Mesodermal cell (in vitro differentiated cells): Measurements from ENCODE around the gene LARGE1.

Source experiments
- H3K27ac ChIP-seq: 2 replicates; pipeline ENCODE4 v1.7.0; 2013; ENCODE audit warnings: mild to moderate bottlenecking, low read depth, low read length, moderate library complexity; ENCODE audit not compliant: severe bottlenecking
- H3K36me3 ChIP-seq: 2 replicates; pipeline ENCODE4 v1.7.1; 2013; ENCODE audit warnings: mild to moderate bottlenecking, low read length, moderate library complexity; ENCODE audit not compliant: control insufficient read depth, insufficient read depth
- H3K4me1 ChIP-seq: one replicate; pipeline ENCODE4 v1.7.1; 2013; ENCODE audit warnings: mild to moderate bottlenecking, low read length; ENCODE audit not compliant: insufficient read depth, control insufficient read depth, poor library complexity, severe bottlenecking
- H3K4me3 ChIP-seq: 2 replicates; pipeline ENCODE4 v1.7.0; 2013; ENCODE audit warnings: low read length, control low read depth, mild to moderate bottlenecking; ENCODE audit not compliant: insufficient read depth, poor library complexity, severe bottlenecking; ENCODE audit errors: extremely low read depth
- H3K9me3 ChIP-seq: 2 replicates; pipeline ENCODE4 v1.7.1; 2013; ENCODE audit warnings: mild to moderate bottlenecking, low read length, moderate library complexity; ENCODE audit not compliant: control insufficient read depth
- WGBS, 2 experiments: methylation state at CpG; one replicate each; pipeline ENCODE4 v1.1.5; 2013; ENCODE audit warnings: missing lambda C conversion rate in 2 of 2; ENCODE audit not compliant: insufficient coverage in 2 of 2; 5-methylcytosine and 5-hydroxymethylcytosine counted together

LARGE1 gene

DNA sequence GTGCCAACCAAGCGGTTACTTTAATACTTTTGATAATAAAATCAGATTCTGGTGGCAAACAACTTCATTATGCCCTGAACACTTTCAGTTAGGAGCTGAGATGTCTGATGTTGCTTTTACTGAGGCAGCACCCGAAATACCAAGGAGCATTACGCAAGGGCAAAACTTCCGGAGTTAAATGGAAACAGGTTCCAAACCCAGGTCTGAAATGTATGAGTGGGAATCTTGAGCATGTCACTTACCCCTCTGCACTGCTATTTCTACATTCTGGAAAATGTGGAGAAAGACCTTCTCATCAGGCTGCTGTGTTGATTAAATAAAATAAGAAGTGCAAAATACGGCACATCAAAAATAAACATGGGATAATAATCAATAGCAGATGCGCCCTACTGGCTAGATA is 315.1 kb downstream of the LARGE1 start:
- H3K36me3 ChIP-seq, result peaks cover 28% of the 10 kb centered on the region
- H3K27ac ChIP-seq, result no peak overlapping the region
- H3K9me3 ChIP-seq, result no peaks in the 10 kb centered on the region
- WGBS, 2 experiments, result 87% methylated on average over 4 of the region's 6 CpGs; no CpG with 5 or more reads in 1 of the 2 experiments
- no peak overlapping the region for H3K4me3 ChIP-seq
- H3K4me1 ChIP-seq, result no peaks in the 10 kb centered on the region

DNA sequence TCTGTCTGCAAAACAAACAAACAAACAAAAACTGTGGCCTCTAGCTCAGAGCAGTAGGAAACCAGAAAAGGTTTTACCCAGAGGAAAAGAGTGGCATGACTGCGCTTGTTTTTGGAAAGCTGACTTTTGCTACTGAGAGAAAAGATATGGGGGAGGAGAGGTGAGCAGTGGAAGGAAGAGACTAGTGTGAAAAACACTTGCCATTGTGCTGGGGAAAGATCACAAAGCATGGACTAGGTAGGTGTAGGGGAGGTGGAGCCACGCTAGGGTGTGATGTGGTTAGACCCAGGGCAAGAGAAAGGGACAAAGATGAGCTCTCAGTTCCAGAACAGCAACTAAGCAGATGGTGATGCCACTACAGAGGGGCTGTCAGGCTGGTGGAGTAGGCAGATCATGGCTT is 319.2 kb downstream of the LARGE1 start:
- no peaks in the 10 kb centered on the region for H3K9me3 ChIP-seq
- no peak overlapping the region for H3K27ac ChIP-seq
- no peak overlapping the region for H3K4me3 ChIP-seq
- H3K4me1 ChIP-seq, result no peaks in the 10 kb centered on the region
- 75 to 95% methylated on average over 1 to 2 of the region's 2 CpGs for WGBS, 2 experiments
- peaks cover 34% of the 10 kb centered on the region for H3K36me3 ChIP-seq

DNA sequence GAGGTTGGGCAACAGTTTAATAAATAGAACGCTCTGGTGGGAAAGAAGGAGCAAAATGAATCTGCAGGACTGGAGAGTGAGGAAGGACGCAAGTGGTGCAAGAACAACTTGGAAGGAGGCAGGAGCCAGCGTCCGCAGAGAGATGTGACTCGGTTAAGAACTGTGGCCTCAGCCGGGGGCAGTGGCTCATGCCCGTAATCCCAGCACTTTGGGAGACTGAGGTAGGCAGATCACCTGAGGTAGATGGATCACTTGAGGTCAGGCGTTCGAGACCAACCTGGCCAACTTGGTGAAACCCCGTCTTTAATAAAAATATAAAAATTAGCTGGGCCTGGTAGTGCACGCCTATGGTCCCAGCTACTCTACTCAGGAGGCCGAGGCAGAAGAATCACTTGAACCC is 319.7 kb downstream of the LARGE1 start:
- no peak overlapping the region for H3K27ac ChIP-seq
- 96 to 99% methylated on average over 11 to 12 of the region's 12 CpGs for WGBS, 2 experiments
- H3K9me3 ChIP-seq, result no peaks in the 10 kb centered on the region
- H3K4me1 ChIP-seq, result no peaks in the 10 kb centered on the region
- H3K4me3 ChIP-seq, result no peak overlapping the region
- peaks cover 34% of the 10 kb centered on the region for H3K36me3 ChIP-seq

DNA sequence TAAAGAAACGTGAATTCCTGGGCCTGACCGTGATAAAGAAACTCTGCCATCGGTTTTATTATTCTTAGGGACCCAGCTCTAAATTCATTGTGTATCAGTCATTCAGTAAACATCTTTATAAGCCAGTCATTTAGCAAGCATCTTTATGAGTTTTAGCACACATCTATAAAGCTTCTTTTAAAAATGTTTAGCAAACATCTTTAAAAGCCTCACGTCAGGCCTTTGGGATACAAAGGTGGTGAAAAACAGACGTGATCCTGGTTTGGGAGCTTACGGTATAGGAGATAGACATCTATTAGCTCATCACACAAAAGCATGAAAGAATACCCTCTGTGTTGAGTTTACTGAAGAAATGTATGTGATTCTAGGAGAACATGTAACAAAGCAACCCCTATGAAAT is 320.2 kb downstream of the LARGE1 start:
- WGBS, 2 experiments, result 100% methylated on average over 3 of the region's 6 CpGs
- Histone ChIP-seq H3K4me1 (no peaks in the 10 kb centered on the region), H3K36me3 (peaks cover 34% of the 10 kb centered on the region), H3K4me3 (no peak overlapping the region), H3K27ac (no peak overlapping the region), H3K9me3 (no peaks in the 10 kb centered on the region)

DNA sequence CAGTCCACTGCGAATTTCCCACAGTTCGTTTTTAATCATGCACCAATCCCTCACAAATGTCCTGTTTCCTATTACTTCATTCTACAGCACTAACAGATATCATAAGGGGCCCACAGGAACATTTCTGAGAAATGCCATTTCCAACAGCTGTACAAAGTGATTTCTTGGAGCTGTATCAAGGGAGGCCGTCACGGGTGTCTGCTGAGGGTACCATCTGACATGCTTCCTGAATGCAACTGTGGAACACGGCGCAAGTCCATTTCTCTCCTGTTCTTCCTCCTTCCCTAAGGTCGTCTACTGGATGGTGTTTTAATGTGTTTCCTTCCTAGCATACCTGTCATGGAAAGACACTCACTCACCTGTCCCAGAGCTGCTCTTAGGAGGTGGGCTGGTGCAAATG is 320.7 kb downstream of the LARGE1 start:
- H3K4me1 ChIP-seq, result no peaks in the 10 kb centered on the region
- no peaks in the 10 kb centered on the region for H3K9me3 ChIP-seq
- peaks cover 34% of the 10 kb centered on the region for H3K36me3 ChIP-seq
- no peak overlapping the region for H3K27ac ChIP-seq
- no peak overlapping the region for H3K4me3 ChIP-seq
- WGBS, 2 experiments, result 87 to 91% methylated on average over 4 to 6 of the region's 7 CpGs

DNA sequence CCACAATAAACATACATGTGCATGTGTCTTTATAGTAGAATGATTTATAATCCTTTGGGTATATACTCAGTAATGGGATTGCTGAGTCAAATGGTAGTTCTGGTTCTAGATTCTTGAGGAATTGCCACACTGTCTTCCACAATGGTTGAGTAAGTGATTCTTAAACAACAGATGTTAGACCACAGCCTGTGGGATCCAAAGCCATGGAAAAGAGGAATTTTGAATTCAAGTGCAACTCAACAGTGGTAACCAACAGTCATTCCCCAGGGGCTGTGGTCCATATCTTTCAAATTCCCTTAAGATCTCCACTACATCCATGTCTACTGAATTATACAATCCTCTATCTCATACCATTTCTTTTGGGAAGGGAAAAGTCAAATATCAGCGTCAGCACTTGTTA is 321.5 kb downstream of the LARGE1 start:
- Histone ChIP-seq H3K36me3 (peaks cover 28% of the 10 kb centered on the region), H3K4me1 (no peaks in the 10 kb centered on the region), H3K27ac (no peak overlapping the region), H3K4me3 (no peak overlapping the region), H3K9me3 (no peaks in the 10 kb centered on the region)
- WGBS, 2 experiments, result no CpG with 5 or more reads among the region's 1 CpG

DNA sequence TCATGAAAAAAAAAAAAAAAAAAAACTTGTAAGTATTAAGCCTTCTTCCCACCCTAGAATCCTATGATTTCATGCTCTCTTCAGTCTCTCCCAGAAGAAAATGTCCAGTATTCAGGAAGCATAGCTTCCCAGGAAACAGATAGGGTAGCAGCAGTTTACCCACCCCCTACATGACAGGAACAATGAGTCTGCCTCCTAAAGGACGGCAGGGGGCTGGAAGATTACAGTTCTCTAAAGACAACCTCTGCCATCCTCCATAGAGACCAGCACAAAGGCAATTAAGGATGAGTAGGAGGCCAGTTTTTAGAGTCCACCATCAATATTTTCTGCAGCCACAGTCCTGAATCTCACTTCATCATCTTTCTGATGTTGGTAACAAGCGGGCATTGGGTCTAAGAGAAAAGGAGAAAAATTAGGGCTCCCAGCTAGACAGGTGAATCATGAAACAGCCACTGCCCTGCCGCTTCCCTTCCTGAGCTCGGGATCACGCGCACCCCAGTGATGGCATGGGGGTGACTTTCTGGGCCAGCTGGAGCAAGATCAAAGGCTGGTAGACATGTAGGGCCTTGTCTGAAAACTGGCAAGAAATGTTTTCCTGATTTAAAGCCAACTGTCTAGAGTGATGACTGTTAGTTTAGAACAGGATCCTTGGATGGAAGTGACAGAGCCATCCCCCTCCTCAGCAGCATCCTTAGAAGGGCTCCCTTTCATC is 322.8 kb downstream of the LARGE1 start:
- Histone ChIP-seq H3K4me3 (no peak overlapping the region), H3K27ac (no peak overlapping the region), H3K4me1 (no peaks in the 10 kb centered on the region), H3K9me3 (no peaks in the 10 kb centered on the region), H3K36me3 (peaks cover 24% of the 10 kb centered on the region)
- 98 to 100% methylated on average over 2 to 5 of the region's 6 CpGs for WGBS, 2 experiments

DNA sequence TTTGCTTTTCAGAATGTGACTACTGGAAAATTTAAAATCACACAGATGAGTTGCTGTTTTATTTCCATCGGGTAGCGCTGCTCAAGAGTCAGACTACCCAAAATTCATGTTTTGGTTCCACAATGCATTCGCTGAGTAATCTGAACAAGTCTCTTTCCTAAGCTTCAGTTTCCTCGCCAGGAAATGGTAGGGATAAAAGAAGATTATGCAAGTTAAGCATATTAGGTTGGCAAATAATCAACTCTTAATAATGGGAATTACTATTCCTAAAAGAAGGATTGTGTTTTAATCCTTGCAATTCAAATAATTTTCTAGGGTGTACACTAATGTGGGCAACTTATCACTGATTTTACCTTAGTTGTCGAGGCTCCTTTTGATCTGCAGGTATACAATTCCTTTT is 326.5 kb downstream of the LARGE1 start:
- no peak overlapping the region for H3K4me3 ChIP-seq
- WGBS, 2 experiments, result 88 to 98% methylated on average over 4 of the region's 5 CpGs
- H3K4me1 ChIP-seq, result no peaks in the 10 kb centered on the region
- H3K27ac ChIP-seq, result no peak overlapping the region
- H3K9me3 ChIP-seq, result no peaks in the 10 kb centered on the region
- peaks cover 4% of the 10 kb centered on the region for H3K36me3 ChIP-seq

DNA sequence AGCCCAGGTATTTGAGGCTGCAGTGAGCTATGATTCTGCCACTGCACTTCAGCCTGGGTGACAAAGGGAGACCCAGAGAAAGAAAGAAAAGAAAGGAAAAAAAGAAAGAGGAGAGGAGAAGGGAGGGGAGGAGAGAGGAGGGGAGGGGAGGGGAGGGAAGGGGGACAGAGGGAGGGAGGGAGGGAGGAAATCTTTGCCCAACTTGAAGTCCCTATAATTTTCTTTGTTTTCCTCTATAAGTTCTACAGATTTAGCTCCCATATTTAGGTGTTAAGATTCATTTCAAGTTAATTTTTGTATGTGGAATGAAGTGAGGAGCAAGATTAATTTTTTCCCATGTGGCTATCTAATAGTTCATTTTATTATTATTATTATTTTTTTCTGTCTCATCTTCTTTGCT is 328.3 kb downstream of the LARGE1 start:
- Histone ChIP-seq H3K4me1 (no peaks in the 10 kb centered on the region), H3K27ac (no peak overlapping the region), H3K4me3 (no peak overlapping the region), H3K9me3 (no peaks in the 10 kb centered on the region), H3K36me3 (peaks cover 4% of the 10 kb centered on the region)

DNA sequence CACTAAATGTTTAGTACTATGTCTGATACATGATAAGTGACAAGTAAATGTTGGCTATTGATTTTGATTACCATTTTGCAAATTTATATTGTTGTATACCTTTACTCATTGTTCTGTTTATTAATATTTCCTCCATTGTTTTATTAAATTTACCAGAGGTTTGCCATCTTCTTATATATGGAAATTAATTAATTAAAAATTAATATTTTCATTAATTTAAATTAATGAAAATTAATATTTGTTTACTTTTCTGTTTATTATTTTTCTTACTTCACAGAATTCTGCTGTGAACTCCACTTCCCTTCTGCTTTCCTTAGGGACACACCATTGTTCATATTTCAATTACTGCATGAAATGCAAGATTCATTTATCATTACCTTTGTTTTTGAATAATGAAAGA is 331.0 kb downstream of the LARGE1 start:
- Histone ChIP-seq H3K4me1 (no peaks in the 10 kb centered on the region), H3K27ac (no peak overlapping the region), H3K9me3 (no peaks in the 10 kb centered on the region), H3K36me3 (peaks cover 4% of the 10 kb centered on the region), H3K4me3 (no peak overlapping the region)

DNA sequence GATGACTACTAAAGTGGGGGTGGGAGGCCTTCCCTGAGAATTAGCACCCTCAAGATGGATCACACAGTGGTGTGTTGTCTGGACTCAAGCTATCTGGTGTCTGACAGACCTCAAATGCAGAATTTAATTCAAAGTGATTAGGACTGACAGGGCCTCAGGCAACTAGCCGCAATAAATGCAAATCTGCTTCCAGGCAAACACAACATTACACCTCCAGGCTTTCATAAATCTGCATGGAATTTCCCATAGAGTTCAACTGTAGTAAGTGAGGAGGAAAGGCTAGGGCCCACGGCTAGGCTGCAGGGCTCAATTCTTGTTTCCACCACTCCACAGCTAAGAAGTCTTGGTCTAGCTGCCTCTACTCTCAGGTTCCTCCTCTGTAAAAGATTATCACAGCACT is 331.4 kb downstream of the LARGE1 start:
- Histone ChIP-seq H3K4me3 (no peak overlapping the region), H3K9me3 (no peaks in the 10 kb centered on the region), H3K36me3 (peaks cover 4% of the 10 kb centered on the region), H3K27ac (no peak overlapping the region), H3K4me1 (no peaks in the 10 kb centered on the region)
- 100% methylated on average over 1 of the region's 2 CpGs; no CpG with 5 or more reads in 1 of the 2 experiments for WGBS, 2 experiments
